ENCODE results near the gene HSF5. TPM values are rescaled to one million over a fixed set of nuclear protein-coding genes. Genes with fewer than 3 reads are reported as not detected.

The HSF5 gene
- total RNA-seq, 1 donor from 2014 or later = under 0.01 TPM

DNA sequence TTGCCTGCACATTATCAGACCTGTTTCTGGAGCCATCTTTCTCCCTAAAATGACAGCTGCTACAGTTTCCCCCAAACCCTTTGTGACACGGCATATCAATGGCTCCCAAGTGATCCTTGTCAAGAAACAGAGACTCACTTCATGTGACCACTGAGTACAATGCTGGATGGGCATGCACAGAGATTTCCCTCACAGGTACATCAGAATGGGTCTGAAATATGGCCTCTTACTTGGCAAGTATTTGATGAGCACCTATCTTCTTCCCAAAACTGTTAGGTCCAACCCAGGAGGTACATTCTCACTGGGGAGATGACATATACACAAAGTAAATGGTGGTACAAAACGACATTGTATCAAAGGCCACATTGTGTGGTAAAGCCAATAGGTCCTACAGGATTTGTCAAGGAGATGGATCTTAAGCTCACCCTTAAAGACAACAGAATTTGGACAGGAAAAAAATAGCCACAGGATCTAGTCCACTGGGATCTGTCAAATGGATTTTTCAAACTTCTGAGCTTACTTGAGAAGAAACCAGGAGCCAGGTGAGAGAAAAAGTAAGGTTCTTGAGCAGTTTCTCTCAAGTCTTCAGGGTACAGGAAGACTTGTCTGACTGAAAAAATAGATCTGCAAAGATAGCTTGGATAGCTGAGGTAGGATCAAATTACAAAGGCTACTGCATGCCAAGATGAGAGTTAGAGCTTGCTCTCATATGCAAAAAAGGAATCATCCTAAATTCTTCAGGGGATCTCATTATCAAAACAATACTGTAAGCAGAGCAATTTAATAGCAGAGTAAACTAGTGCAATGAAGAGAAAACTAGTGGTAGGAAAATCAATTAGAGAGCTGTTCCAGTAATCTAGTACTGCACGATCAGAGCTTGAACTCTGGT is 99.7 kb downstream of the HSF5 start:
- no peak for DNase-seq (ENCODE audit: low read depth in 2 of 2)

DNA sequence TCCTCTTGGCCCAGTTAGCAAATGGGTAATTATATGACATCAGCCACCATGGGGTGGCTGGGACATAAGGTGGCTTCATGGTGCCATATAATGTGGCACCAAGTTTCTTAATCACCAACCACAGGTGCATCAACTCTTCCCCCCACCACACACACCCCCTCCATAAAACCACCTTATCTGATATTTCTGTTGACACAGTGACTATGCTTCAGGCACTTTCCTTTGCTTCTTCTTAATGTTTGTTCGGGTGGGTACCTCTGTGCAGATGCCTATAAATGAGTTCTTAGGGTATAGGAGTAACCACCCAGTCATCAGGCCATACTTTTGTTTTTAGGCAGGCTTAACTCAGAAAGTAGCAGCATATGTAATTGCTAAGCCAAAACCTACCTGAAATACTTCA is 100.4 kb downstream of the HSF5 start:
- no peak for DNase-seq (ENCODE audit: low read depth in 2 of 2)

DNA sequence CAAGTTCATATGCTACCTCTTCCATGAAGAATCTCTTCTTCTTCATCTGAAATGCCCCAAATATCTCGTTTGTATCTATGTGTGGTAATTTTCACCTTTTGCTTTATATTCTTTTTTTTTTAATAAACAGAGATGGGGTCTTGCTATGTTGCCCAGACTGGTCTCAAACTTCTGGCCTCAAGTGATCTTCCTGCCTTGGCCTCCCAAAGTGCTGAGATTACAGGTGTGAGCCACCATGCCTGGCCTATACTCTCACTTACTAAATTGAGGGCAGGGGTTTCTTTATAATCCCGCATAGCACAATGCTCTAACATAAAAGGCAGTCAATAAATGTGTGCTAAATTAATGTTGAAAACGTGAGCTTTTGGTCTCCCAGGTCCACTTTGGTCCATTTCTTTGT is 101.5 kb downstream of the HSF5 start:
- no peak for DNase-seq (ENCODE audit: low read depth in 2 of 2)

DNA sequence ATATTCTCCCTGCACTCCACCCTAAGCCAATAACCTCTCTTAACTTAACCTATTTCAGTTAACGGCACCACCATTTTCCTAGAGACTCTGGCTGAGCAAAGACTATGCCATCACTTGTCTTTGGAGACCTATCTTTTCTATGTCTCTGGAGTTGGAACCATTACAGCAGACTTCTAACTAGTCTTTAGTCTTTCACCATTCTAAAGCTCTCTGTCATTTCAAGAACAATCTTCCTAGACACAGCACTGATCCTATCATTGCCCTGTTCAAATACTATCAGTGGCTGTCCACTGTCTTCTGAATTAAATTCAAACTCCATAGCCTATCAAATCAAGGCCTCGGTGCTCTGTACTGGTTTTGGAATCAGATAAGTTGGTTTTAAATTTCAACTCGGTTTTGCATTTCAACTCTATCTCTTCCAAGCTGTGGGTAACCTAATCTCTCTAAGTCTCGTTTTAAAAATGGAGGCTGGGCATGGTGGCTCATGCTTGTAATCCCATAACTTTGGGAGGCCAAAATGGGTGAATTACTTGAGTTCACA is 102.8 kb downstream of the HSF5 start:
- no peak for DNase-seq (ENCODE audit: low read depth in 2 of 2)

DNA sequence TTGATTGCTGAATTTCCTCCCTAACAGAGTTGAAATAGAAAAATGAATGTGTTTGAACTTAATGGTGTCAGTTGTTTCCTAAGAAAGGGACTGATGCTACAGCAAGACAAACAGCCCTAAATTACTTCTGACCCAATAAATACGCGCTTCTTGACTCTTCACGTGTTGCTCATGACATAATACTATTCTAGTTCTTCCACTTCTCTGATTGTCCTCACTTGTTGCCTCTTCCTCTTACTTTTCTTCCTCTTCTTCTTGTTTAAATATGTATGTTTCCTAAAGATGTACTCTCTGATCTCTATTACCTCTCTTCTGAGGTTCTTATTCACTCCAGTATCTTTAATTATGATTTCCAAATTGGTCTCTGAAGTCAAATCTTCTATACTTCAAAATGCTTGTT is 103.3 kb downstream of the HSF5 start:
- no peak for DNase-seq (ENCODE audit: low read depth in 2 of 2)

DNA sequence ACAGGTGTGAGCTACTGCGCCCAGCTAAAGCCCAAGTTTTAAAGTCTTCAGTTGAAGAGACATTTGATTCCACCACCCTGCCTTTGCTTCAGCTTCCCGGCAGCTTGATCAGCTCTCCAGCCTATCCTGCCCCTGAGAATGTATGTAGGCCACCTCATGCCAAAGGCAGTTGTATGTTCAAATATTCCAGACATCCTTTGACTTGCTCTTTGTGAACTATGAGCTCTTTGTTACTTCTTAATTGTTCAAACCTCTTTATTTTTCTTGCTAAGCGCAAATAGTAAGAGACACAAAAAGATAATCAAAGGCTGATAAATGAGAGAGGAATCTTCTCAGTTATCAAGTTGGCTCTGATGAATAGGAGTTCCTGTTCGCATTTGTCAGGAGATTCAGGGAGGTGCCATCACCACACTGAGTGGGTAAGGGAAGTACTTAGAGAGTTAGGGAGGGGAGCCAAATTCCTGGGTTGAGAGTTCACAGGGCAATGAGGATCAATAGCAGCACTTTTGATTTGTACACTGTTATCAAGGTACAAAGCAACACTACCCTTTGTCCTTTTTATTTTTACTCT is 104.2 kb downstream of the HSF5 start:
- DNase-seq (ENCODE audit: low read depth in 2 of 2) = no peak

DNA sequence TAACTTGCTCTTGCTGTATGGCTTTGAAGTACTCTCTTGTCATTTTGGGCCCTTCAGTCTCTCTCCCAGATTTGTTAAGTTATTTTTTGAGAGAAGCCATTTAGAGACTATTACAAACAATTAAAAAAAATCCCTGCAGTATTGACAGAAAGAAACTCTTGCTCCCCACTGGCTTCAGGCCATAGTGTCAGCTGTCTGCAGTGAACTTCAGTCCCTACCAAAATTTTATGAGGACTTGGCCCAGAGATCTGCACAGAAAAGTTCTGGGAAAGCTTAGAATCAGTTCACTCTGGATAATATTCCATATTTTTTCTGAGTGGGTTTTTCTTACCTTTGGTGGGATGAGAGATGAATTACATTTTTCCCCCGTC is 105.4 kb downstream of the HSF5 start:
- DNase-seq (ENCODE audit: low read depth in 2 of 2) = no peak

DNA sequence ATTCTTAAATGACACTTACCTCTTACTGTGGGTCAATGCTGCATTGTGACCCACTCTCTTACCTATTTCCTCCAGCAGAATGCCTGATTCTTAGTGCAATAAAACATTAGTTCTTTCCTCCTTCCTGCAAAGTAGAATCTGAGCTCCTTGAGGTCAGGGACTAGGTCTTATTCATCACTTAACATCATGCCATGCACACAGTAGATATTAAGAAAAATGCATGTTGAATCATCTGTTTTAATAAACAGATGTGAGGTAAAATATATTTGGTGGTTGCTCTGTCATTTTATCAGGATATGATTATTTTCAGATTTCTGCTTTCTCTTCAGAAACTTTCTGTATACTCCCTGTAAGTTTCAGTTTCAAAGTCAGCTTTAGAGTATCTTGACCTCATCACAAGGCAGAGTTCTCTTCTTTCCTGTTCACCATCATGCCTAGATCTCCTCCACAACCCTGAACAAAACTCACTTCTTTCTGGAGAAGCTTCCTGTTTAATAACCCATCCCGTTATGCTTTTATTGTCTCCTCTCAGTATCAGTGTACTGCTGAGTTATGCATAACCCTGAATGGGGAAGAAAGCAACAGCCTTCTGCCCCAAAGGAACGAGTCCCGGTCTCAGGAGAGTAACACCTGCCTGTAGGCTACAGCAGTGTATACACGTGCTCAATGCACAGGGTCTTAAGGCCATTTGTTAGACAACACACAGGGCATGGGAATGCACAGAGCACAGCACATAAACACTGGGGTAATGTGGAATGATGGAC is 105.9 kb downstream of the HSF5 start:
- no peak for DNase-seq (ENCODE audit: low read depth in 2 of 2)

DNA sequence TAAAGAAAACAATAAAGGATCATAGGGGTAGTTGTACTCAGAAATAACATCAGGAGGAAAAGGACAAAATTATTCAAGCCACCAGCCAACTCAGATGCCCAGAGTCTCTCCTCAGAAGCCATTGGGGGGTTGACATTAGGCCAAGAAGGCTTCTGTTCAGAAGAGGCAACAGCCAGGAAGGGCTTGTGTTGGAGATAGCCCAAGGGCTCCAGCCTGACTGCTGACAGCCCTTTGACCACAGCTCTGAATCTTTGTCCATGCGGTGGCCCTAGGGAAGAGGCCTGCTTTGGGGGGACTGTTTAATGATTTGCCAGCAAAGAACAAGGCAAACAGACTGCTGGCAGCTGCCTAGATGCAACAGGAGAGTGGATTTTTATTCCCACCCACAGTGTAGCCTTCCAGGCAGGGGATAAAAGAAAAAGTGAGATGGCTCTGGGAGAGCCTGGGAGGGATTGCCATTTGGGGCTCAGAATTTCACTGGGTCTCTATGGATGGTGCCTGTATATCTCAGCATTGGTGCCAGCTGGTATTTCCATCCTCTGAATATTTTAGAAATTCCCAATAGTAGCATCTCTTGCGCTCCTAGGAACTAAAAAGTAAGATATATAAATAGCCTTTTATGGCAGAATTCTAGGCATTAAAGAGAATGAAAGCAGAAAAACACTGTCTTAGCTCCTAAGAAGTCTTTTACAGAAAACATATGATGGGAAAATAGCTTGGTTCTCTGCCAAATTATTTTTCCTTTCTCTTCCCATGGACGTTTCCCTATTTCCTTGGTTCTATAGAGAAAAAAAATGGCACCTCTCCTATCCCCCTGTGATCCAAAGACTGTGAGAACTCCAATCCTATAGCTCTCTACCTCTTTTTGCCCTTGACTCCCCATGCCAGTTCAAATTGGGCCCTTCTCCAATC is 106.8 kb downstream of the HSF5 start:
- no peak for DNase-seq (ENCODE audit: low read depth in 2 of 2)

DNA sequence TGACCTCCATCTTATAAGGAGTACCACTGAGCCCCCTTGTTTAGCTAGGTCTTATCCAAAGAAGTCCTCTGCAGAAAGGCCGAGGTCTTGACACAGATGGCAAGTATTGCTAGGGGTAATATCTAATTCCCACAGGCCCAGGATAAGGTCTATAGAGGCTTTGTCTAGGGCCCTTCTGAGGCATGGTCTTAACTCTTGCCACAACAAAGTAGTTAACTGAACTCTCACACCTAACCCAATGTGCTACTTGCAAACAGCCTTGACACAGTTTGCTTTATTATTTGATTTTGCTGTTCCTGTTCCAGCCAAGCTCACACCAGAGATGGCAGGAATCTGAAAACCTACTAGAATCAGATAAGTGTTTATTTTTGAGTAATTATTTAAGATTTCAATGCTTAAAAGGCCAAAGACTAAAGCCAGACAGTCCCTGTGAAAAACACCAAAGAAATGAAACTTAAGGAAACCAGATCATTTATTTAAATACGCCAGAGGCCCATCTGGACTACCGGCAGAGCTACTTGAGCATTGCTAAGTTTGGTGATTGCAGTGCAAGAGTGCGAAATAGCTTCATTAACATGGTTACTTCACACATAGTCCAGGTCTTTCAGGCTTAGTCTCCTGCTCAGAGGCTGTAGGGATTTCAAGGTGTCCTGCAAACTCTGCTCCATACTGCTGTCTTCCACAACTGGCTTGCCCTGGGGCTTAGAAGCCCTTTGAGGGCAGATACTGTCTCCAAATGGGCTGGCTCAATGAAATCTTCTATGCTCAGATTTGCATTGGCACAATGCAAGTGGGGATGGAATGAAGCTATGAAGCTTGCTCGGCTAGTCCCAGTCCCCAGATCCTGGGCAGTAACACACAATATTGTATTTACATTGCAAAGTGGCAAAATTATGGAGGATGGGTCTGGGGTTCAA is 107.7 kb downstream of the HSF5 start:
- no peak for DNase-seq (ENCODE audit: low read depth in 2 of 2)

DNA sequence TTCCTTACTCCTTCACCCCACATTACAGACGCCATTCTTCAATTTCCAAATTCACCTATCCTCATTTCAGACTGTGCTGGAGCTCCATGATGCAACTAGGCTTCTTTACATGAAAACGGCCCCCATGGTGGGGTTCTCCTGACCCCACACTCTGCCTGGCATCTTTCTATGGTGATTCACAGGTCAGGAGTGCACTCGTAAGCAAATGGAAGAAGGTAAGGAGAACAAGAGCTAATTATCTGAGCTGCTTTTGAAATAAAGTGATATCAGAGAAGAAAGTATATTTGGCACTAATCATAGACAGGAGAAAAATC is 108.7 kb downstream of the HSF5 start:
- DNase-seq (ENCODE audit: low read depth in 2 of 2) = no peak

DNA sequence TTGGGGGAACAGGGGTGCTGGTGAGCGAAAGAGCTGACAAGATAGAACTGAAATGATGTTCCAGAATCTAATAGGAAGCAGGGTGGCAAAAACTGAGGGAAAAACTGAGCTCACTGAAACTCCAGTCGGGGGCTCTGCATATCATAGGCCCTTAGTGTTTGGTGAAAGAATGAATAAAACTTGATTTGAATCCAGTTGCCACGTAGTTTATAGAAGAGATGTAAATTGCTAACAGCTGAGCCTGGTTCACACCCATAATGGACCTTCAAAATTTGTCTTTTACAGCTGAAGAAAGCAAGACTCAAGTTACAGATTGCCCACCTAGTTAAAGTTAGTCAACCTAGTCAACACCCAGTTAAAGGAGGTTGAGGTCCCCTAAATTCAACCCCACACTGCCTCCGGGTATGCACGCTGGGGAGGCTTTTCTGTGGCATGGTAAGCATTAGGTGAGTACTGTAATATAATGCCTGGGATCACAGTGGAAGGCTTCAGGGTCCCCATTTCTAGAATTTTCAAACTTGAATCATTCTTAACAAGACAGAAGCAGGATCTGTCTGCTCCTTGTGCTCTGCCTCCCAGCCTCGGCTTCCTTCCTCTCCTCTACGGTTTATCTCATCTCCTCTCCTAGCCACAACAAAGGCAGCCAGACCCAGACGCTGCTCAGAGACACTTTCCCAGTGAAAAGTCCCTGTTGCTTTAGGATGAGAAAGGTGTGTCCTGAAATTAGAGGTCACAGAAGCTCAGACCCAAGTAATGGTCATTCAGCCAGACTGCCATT is 109.3 kb downstream of the HSF5 start:
- no peak for DNase-seq (ENCODE audit: low read depth in 2 of 2)

DNA sequence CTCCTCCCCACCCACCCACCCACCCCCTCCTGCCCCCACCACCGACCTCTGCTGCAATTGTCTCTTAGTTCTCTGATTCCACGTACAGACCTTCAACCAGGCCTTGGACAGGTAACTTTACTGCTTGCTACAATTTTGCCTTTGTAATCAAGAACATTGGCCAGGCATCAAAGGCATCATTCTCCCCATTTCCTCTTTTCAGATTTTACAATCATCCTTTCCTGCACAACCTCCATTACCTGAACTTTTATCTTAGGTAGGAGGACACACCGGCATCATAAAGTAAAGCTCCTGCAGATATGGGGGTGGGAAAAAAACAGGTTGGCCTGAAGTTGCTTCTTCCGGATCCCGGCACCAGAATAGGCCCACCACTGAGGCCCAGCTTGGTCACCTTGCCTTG is 110.5 kb downstream of the HSF5 start:
- DNase-seq (ENCODE audit: low read depth in 2 of 2) = no peak

DNA sequence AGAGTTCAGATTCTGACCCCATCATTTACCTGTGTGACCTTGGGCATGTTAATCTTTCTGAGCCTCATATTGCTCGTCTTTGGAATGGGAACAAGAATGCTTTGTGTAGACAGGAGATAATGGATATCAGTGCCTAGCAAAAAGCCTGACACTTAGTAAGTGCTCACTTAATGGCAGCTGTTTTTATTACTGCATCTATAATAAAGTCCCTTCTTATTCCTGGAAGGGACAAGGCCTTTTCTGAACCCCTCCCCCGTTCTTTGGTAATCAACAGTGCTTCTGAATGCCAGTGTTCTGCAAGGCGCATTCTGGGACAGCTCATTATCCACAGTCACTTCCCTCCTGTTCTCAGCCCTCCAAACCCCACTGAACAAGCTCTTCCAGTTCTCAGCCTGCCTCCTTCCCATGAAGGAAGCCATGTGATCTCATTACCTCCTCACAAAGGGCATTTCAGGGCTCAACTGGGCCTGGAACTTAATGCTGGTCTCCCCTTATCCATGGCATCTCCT is 111.1 kb downstream of the HSF5 start:
- no peak for DNase-seq (ENCODE audit: low read depth in 2 of 2)

DNA sequence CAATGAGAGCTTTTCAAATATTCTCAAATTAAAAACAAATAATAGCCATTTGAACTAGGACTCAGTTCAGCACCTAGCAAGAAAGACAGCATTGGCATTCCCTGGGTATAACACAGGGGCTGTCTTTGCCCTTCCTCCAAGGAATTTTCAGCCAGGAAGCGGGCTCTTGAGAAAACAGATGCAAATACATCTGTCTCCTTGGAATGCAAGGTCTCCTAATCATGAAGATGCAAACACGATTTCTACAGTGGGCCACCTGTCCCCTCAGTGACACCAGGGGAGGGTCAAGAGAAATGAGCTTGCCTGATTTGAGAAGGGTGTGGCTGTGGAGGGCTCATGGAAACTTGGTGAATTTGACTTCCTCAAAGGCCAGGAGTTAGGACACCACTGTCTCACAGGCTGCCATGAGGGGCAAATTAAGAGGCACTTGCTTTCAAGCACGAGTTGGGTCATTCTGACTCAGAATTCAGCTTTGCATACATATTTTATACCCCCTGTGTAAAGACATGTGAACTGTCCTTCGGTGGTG is 111.7 kb downstream of the HSF5 start:
- DNase-seq (ENCODE audit: low read depth in 2 of 2) = no peak

DNA sequence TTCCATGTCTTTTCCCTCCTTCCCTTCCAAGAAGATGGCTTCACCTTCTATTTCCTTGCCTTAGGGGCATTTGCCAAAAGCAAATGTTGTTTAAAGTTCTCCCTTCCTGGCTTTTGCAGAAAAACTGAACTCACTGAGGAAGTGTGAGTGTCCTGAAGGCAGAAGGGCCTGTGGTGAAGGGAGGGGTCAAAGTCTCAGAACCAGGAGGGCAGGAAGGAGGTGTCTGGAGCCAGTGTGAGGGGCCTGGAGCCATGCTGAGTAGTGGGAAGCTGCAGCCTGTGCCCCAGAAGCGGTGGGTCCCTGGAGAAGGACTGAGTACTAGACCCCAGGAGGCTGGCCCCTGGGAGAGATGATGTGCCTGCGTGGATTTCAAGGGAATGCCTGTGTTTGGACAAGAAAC is 112.4 kb downstream of the HSF5 start:
- DNase-seq (ENCODE audit: low read depth in 2 of 2) = no peak

DNA sequence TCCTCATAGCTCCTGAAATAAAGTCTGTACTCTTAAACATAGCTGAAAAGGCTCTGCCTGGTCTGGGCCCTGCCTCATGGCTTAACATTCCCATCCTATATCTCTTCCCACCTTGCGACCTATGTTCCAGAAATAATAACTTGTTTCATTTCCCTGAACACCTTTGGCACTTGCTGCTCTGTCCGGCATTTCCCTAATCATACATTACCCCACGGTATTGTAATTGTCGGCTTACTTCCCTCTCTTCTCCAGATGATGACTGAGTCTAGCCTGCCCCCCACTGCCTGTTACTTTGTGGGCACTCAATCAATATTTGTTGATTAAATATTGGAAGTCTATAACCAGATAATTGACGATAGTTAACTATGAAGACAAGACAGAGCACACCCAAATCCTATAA is 113.0 kb downstream of the HSF5 start:
- no peak for DNase-seq (ENCODE audit: low read depth in 2 of 2)

DNA sequence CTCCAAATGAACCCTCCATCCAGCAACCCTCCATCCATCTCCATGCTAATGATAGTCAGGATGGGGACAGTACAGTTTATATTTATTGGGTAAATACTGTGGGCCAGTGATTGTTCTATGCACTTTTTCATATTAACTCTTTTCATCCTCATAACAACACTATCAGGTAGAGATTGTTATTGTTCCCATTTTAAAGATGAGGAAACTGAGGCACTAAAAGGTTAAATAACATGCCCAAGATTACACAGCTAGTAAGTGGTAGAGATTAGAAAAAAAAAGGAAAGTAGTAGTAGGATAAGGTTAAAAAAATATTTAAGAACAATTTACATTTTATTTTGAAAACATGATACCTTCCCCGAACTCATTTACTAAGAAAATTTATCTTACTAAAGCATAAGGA is 114.3 kb downstream of the HSF5 start:
- DNase-seq (ENCODE audit: low read depth in 2 of 2) = no peak

DNA sequence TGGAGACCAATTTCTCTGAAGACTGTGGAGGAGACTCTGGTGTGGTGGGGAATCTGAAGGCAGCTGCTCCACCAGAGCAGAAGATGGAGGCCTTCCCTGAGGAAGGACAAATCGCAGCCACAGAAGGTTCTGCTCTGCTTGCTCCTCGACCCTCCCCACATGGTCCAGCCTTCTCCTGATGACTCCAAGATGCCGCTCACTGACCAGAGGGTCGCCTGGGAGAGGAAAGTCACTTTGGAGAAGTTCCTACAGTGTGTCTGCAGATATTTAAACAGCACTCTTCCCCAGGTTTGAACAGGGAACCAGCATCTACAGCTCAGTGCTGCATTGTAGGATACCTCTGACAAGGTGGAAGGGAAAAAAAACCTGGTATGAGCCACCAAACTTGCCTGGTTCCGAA is 115.2 kb downstream of the HSF5 start:
- no peak for DNase-seq (ENCODE audit: low read depth in 2 of 2)

All from lung microvascular endothelial cell (primary cell).